Measurements from ENCODE around the gene MMD2.

GRCh38 chr7:4875391-4875790 is 83.6 kb downstream of the MMD2 start:
- TF ChIP-seq EZH2 (IDR thresholded peaks at IDR 0.05; ENCODE audit: insufficient read depth, low read length) (no peak), CTCF (IDR thresholded peaks at IDR 0.05; ENCODE audit: insufficient read depth, low read depth, low read length) (no peak)
